ENCODE measurements around the gene GTPBP4. TPM values are rescaled to one million over a fixed set of nuclear protein-coding genes. Genes with fewer than 3 reads are reported as not detected.
A peak's percentile ranks its signal among the peaks of the same experiment; 100 is the strongest.
"Not testable (repeated sequence)": the region's sequence is repeated elsewhere in the genome, so short reads cannot be mapped to it uniquely, and the experiment has no call there.

GTPBP4 gene
- total RNA-seq, 1 donor from 2014 or later = 69.6 TPM

DNA sequence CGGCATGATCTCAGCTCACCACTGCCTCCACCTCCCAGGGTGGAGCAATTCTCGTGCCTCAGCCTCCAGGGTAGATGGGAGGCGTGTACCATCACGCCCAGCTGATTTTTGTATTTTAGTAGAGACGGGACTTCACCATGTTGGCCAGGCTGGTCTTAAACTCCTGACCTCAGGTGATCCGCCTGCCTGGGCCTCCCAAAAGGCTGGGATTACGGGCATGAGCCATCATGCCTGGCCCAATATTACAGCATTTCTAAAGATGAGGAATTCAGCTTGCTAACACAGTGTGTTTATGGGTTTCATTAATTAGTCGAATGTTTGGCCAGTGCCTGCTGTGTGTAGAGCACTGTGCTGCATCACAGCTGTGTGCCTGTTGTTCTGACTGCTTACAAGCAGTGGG is 71.7 kb downstream of the GTPBP4 start:
- DNase-seq (ENCODE audit: low read depth, low spot score) = no peak
- H3K27me3 Mint-ChIP-seq (ENCODE audit: low read depth) = no peaks in the 10 kb centered on the region
- peaks cover 32% of the 10 kb centered on the region for H3K4me1 Mint-ChIP-seq
- TF ChIP-seq, protein P1, sequence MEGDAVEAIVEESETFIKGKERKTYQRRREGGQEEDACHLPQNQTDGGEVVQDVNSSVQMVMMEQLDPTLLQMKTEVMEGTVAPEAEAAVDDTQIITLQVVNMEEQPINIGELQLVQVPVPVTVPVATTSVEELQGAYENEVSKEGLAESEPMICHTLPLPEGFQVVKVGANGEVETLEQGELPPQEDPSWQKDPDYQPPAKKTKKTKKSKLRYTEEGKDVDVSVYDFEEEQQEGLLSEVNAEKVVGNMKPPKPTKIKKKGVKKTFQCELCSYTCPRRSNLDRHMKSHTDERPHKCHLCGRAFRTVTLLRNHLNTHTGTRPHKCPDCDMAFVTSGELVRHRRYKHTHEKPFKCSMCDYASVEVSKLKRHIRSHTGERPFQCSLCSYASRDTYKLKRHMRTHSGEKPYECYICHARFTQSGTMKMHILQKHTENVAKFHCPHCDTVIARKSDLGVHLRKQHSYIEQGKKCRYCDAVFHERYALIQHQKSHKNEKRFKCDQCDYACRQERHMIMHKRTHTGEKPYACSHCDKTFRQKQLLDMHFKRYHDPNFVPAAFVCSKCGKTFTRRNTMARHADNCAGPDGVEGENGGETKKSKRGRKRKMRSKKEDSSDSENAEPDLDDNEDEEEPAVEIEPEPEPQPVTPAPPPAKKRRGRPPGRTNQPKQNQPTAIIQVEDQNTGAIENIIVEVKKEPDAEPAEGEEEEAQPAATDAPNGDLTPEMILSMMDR (conservative IDR thresholded peaks at IDR 0.05) = no peak
- H3K27ac Mint-ChIP-seq (ENCODE audit: unreplicated experiment) = no peak overlapping the region
- no peak overlapping the region for H3K4me3 Mint-ChIP-seq
- no peaks in the 10 kb centered on the region for H3K36me3 Mint-ChIP-seq (ENCODE audit: low read depth)
- H3K9me3 Mint-ChIP-seq = no peaks in the 10 kb centered on the region

DNA sequence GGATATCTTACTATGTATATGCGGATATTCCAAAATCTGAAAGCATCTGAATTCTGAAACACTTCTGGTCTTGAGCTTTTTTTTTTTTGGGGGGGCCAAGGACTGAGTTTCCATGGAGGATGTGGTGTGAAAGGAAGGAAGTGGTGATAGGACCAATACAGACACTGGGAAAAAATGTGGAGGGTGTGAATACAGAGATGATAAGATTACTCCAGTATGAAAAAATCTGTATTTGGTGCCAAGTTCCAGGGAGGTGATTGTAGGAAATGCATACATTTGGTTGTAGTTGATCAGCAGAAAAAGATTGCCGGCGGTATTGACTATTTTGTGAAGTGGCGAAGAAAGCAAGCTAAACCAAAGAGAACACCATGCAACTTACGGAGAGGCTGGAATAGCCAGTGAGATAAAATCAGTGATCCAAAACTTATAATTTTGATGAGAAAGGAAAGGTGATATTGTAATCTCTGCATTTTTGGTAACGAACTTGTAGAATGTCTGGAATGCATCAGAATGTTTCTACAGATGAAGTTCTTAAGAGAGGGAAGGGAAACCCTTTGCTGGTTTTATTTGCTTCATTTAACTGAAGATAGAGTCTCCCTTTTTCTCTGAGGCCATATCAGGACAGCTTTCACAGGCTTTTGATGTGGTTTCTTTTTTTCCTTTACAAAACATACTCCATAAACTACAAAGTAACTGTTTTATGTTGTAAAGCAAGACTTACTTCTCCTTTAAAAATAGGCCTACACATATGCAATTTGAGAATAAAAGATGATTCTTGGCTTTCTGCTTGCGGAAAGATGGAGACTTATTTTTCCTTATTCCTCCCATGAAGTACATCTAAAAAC is 73.9 kb downstream of the GTPBP4 start:
- DNase-seq (ENCODE audit: low read depth, low spot score) = no peak
- TF ChIP-seq, protein P1 (conservative IDR thresholded peaks at IDR 0.05) = no peak
- H3K9me3 Mint-ChIP-seq = no peaks in the 10 kb centered on the region
- H3K27me3 Mint-ChIP-seq (ENCODE audit: low read depth) = no peaks in the 10 kb centered on the region
- peaks cover 19% of the 10 kb centered on the region for H3K4me1 Mint-ChIP-seq
- no peak overlapping the region for H3K4me3 Mint-ChIP-seq
- peak overlapping the region; percentile 58 for H3K27ac Mint-ChIP-seq (ENCODE audit: unreplicated experiment)
- H3K36me3 Mint-ChIP-seq (ENCODE audit: low read depth) = no peaks in the 10 kb centered on the region

DNA sequence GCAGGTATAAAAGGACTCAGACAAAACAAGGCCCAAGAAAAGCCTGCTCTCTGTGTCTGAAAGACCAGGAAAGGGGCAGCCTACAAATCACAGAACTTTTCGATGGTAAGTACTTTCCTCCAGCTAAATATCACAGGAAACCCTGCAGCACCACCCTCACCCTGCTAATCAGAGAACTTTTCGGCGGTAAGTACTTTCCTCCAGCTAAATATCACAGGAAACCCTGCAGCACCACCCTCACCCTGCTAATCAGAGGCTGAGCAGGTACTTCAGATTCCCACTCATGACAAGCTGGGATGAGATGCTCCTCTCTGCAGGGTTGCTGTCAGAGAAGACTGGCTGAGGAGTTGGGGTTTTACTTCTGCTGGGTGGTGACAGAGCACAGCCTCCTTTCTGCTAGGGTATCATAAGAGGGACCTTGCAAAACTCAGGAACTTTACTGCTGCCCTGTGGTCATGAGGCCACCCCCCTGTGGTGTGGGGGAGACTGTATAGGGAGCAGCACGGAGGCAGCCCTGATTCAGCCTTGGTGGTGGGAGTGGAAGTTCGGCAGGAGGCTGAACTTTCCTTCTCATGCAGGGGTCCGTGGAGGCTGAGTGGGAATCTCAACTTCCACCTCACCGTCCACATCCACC is 75.1 kb downstream of the GTPBP4 start:
- Mint-ChIP-seq H3K27me3 (ENCODE audit: low read depth) (no peaks in the 10 kb centered on the region), H3K9me3 (no peaks in the 10 kb centered on the region), H3K4me1 (peaks cover 8% of the 10 kb centered on the region), H3K27ac (ENCODE audit: unreplicated experiment) (no peak overlapping the region), H3K36me3 (ENCODE audit: low read depth) (no peaks in the 10 kb centered on the region), H3K4me3 (no peak overlapping the region)
- DNase-seq (ENCODE audit: low read depth, low spot score) = no peak
- TF ChIP-seq, protein P1 (conservative IDR thresholded peaks at IDR 0.05) = no peak

DNA sequence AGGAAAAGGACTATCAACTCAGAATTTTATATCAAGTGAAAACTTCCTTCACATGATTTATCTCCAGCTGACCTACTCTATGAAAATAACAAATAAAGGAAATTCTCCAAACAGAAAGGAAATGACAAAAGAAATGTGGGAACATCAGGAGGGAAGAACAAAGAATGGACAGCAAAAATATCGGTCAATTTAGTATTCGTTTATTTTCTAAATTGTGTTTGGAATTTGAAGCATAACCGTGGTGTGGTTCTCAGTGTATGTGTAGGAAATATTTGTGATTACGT is 76.7 kb downstream of the GTPBP4 start:
- TF ChIP-seq, protein P1 (conservative IDR thresholded peaks at IDR 0.05) = no peak
- no peak overlapping the region for H3K4me3 Mint-ChIP-seq
- H3K27ac Mint-ChIP-seq (ENCODE audit: unreplicated experiment) = no peak overlapping the region
- no peaks in the 10 kb centered on the region for H3K36me3 Mint-ChIP-seq (ENCODE audit: low read depth)
- H3K27me3 Mint-ChIP-seq (ENCODE audit: low read depth) = no peaks in the 10 kb centered on the region
- peaks cover 8% of the 10 kb centered on the region for H3K4me1 Mint-ChIP-seq
- no peak for DNase-seq (ENCODE audit: low read depth, low spot score)
- no peaks in the 10 kb centered on the region for H3K9me3 Mint-ChIP-seq

DNA sequence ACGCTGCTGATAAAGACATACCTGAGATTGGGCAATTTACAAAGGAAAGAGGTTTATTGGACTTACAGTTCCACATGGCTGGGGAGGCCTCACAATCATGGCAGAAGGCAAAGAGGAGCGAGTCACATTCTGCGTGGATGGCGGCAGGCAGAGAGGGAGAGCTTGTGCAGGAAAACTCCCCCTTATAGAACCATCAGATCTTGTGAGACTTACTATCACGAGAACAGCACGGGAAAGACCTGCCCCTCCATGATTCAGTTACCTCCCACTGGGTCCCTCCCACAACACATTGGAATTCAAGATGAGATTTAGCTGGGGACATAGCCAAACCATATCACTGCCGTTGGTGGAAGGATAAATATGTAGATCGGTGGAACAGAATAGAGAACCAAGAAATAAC is 78.5 kb downstream of the GTPBP4 start:
- not testable (repeated sequence) for DNase-seq (ENCODE audit: low read depth, low spot score); H3K9me3 Mint-ChIP-seq; H3K4me3 Mint-ChIP-seq; H3K4me1 Mint-ChIP-seq; H3K27ac Mint-ChIP-seq (ENCODE audit: unreplicated experiment); H3K36me3 Mint-ChIP-seq (ENCODE audit: low read depth); H3K27me3 Mint-ChIP-seq (ENCODE audit: low read depth)

All from neural crest cell (in vitro differentiated cells).